MM.1S (cell line): ENCODE results near the gene GPC1.

Experiments
- DNase-seq: peaks from one replicate; pipeline ENCODE4 v3.0.0-alpha.2; 2015
- H2AFZ ChIP-seq: fragments of 300-600 bp; sonication (generic); 2 replicates; pipeline ENCODE4 v1.6.0; 2016; ENCODE audit warnings: antibody characterized with exemption, low read length
- H3F3A ChIP-seq: fragments of 300-600 bp; sonication (generic); 2 replicates; pipeline ENCODE4 v1.6.1; 2016; ENCODE audit warnings: mild to moderate bottlenecking, antibody characterized with exemption, low read length, moderate library complexity, mixed read lengths; ENCODE audit not compliant: insufficient read depth
- H3K27ac ChIP-seq: fragments of 300-600 bp; sonication (generic); 2 replicates; pipeline ENCODE4 v1.5.1; 2016; ENCODE audit warnings: mild to moderate bottlenecking, low read length
- H3K27me3 ChIP-seq: fragments of 300-600 bp; sonication (generic); replicated peaks from 2 replicates; pipeline ENCODE4 v1.6.0; 2016; ENCODE audit warnings: low read length; ENCODE audit not compliant: insufficient read depth
- H3K36me3 ChIP-seq: fragments of 300-600 bp; sonication (generic); replicated peaks from 2 replicates; pipeline ENCODE4 v1.6.1; 2016; ENCODE audit warnings: mild to moderate bottlenecking, low read length, mixed read lengths; ENCODE audit not compliant: insufficient read depth
- H3K4me1 ChIP-seq: fragments of 300-600 bp; sonication (generic); 2 replicates; pipeline ENCODE4 v1.6.1; 2016; ENCODE audit warnings: low read length, mixed read lengths
- H3K4me2 ChIP-seq: fragments of 300-600 bp; sonication (generic); 2 replicates; pipeline ENCODE4 v1.6.0; 2016; ENCODE audit warnings: low read depth, low read length
- H3K4me3 ChIP-seq: fragments of 300-600 bp; sonication (generic); 2 replicates; pipeline ENCODE4 v1.5.1; 2016; ENCODE audit warnings: low read length, mixed read lengths
- H3K79me2 ChIP-seq: fragments of 300-600 bp; sonication (generic); 2 replicates; pipeline ENCODE4 v1.6.1; 2016; ENCODE audit warnings: mixed run types, low read length, mixed read lengths
- H3K9ac ChIP-seq: fragments of 300-600 bp; sonication (generic); 2 replicates; pipeline ENCODE4 v1.6.1; 2016; ENCODE audit warnings: low read length, mixed read lengths
- H3K9me2 ChIP-seq: fragments of 300-600 bp; sonication (generic); replicated peaks from 2 replicates; pipeline ENCODE4 v1.6.1; 2016; ENCODE audit warnings: mild to moderate bottlenecking, low read length, mixed read lengths; ENCODE audit not compliant: insufficient read depth
- H3K9me3 ChIP-seq: fragments of 300-600 bp; sonication (generic); replicated peaks from 2 replicates; pipeline ENCODE4 v1.6.1; 2016; ENCODE audit warnings: mild to moderate bottlenecking, low read length, mixed read lengths; ENCODE audit not compliant: insufficient read depth
- H4K20me1 ChIP-seq: fragments of 300-600 bp; sonication (generic); 2 replicates; pipeline ENCODE4 v1.6.1; 2016; ENCODE audit warnings: mild to moderate bottlenecking, low read length, moderate library complexity, mixed read lengths; ENCODE audit not compliant: insufficient read depth
- EZH2 ChIP-seq: fragments of 300-600 bp; sonication (generic); optimal IDR thresholded peaks from 2 replicates; pipeline ENCODE3; 2017; ENCODE audit warnings: low read depth, mild to moderate bottlenecking, antibody characterized with exemption, low read length, mixed read lengths
- EZH2phosphoT487 ChIP-seq: fragments of 300-600 bp; sonication (generic); IDR thresholded peaks from 2 replicates; pipeline ENCODE4 v1.6.1; 2018; ENCODE audit warnings: antibody characterized with exemption, low read length
- TF ChIP-seq, protein P1 (sequence below): fragments of 300-600 bp; sonication (generic); IDR thresholded peaks from 2 replicates; pipeline ENCODE4 v1.5.1; 2016; ENCODE audit warnings: antibody characterized with exemption, low read length, mixed read lengths

The GPC1 gene

DNA sequence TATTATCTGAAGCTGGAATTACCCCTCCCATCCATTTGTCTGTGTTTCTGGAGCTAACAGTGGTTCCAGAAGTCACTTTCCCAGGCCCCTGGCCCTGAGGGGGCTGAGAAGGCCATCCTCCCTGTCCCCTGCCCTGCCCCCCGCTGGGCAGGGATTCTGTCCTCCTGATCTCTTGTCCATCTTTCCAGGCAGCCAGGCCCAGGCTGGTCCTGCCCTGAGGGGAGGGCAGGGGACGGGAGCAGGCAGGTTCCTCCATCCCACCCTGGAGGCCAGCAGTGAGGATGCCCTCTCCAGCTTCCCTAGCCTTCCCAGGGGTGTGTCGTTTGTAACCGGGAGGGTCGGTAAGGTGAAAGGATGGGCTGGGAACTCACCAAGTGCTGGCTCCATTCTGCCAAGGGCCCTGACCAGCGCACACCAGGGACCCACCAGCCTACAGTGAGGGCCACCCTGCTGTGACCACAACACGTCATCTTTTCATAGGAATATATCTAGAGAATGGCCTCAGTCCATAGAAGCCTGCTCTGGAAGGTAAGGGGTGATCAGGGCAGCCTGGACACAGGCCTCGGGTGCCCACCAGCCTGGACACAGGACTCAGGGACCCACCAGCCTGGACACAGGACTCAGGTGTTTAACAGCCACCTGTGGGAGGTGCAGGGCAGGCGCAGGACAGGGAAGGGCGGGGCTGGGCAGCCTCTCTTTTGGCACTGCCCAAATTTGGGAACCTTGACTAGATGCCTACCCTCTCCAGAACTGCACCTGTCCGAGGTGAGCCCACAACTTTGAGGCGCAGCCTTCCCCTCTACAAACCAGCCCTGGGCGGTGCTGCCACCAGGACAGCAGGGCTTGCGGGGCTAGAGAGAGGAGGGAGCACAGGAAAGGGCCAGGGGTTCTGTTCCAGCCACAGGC is 35.8 kb upstream of the GPC1 start:
- Histone ChIP-seq H3K36me3 (no peaks in the 10 kb centered on the region), H2AFZ (no peak overlapping the region), H3K27ac (no peak overlapping the region), H3K9ac (no peak overlapping the region), H3K9me3 (no peaks in the 10 kb centered on the region), H3K27me3 (peaks cover 38% of the 10 kb centered on the region), H3K4me2 (no peak overlapping the region), H3K4me3 (no peak overlapping the region), H3K4me1 (no peaks in the 10 kb centered on the region), H3K9me2 (no peaks in the 10 kb centered on the region), H4K20me1 (no peaks in the 10 kb centered on the region), H3F3A (no peaks in the 10 kb centered on the region), H3K79me2 (no peaks in the 10 kb centered on the region)
- no peak for DNase-seq
- TF ChIP-seq, protein P1, sequence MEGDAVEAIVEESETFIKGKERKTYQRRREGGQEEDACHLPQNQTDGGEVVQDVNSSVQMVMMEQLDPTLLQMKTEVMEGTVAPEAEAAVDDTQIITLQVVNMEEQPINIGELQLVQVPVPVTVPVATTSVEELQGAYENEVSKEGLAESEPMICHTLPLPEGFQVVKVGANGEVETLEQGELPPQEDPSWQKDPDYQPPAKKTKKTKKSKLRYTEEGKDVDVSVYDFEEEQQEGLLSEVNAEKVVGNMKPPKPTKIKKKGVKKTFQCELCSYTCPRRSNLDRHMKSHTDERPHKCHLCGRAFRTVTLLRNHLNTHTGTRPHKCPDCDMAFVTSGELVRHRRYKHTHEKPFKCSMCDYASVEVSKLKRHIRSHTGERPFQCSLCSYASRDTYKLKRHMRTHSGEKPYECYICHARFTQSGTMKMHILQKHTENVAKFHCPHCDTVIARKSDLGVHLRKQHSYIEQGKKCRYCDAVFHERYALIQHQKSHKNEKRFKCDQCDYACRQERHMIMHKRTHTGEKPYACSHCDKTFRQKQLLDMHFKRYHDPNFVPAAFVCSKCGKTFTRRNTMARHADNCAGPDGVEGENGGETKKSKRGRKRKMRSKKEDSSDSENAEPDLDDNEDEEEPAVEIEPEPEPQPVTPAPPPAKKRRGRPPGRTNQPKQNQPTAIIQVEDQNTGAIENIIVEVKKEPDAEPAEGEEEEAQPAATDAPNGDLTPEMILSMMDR = no peak

DNA sequence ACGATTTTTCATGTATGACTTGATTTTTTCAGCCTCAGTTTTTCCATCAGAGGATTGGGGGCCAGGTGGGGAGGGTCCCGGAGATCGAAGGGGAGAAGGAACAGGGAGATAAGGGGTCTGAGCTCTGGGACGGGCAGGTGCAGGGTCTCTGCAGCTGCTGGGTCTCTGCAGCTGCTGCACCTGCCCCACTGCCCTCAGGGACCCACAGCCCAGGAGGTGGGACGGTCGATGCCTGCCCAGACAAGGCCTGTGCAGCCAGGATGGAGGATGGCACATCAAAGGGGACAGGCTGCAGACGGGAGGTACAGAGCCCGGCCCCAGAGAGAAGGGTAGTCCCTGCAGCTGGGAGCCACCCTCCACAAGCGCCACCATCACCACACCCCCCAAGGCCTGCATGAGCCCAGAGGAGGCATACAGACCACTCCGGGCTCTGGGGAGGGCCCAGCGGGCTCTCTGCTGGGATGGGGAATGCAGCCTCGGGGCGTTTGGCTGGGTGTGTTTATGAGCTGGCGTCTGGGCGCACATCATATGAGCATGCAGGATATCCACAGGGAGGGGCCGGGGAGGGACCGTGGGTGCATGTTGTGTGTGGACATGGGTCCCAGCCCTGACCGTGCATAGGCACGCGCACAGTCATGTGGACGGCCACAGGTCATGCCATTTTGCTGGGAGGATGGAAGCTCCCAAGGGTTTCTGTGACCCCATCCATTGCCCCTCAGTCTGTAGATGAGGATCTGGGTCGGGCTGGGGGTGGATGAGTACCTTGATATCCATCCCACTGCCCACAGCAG is 34.9 kb upstream of the GPC1 start:
- no peak overlapping the region for H3K4me3 ChIP-seq
- no peaks in the 10 kb centered on the region for H3K4me1 ChIP-seq
- H3K4me2 ChIP-seq = no peak overlapping the region
- no peaks in the 10 kb centered on the region for H3K9me2 ChIP-seq
- no peak overlapping the region for H3K27ac ChIP-seq
- H3K36me3 ChIP-seq = no peaks in the 10 kb centered on the region
- TF ChIP-seq EZH2phosphoT487 = no peak
- TF ChIP-seq, protein P1 = no peak
- TF ChIP-seq EZH2 = no peak
- DNase-seq = no peak
- H3K9ac ChIP-seq = no peak overlapping the region
- H3K79me2 ChIP-seq = no peaks in the 10 kb centered on the region
- H3K9me3 ChIP-seq = no peaks in the 10 kb centered on the region
- H4K20me1 ChIP-seq = no peaks in the 10 kb centered on the region
- H3K27me3 ChIP-seq = peaks cover 42% of the 10 kb centered on the region
- no peak overlapping the region for H2AFZ ChIP-seq
- H3F3A ChIP-seq = no peaks in the 10 kb centered on the region

DNA sequence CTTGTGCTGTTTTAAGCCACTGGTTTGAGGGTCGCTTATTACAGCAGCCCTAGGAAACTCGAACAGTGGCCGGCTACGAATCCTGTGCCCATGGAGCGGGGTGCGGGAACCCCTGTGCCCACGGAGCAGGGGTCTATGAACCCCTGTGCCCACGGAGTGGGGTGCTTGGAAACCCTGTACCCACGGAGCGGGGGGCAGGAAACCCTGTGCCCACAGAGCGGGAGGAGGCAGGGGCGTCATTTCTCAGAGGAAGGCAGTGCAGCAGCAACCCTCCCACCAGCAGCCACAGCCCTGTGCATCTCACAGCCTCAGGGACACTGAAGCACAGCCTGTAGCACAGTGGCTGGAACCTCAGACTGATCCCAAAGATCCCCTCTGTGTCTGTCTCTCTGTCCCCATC is 34.2 kb upstream of the GPC1 start:
- no peak overlapping the region for H3K4me2 ChIP-seq

More for the DNA sequence above, 34.2 kb upstream of the GPC1 start:
- H4K20me1 ChIP-seq = no peaks in the 10 kb centered on the region
- TF ChIP-seq EZH2 = no peak
- TF ChIP-seq, protein P1 = no peak
- no peak for TF ChIP-seq EZH2phosphoT487
- no peak overlapping the region for H3K9ac ChIP-seq
- no peaks in the 10 kb centered on the region for H3K79me2 ChIP-seq
- H3K27me3 ChIP-seq = peaks cover 49% of the 10 kb centered on the region
- no peaks in the 10 kb centered on the region for H3F3A ChIP-seq
- no peaks in the 10 kb centered on the region for H3K36me3 ChIP-seq
- H3K4me3 ChIP-seq = no peak overlapping the region
- DNase-seq = no peak
- no peaks in the 10 kb centered on the region for H3K9me3 ChIP-seq
- H3K9me2 ChIP-seq = no peaks in the 10 kb centered on the region
- no peaks in the 10 kb centered on the region for H3K4me1 ChIP-seq
- H3K27ac ChIP-seq = no peak overlapping the region
- H2AFZ ChIP-seq = no peak overlapping the region
